ENCODE data around the gene TRMT11. TPM values are rescaled to one million over a fixed set of nuclear protein-coding genes. Genes with fewer than 3 reads are reported as not detected.

Gene TRMT11
- total RNA-seq, 1 donor from 2014 or later = 105 TPM

- no peak overlapping the region for H3K27ac ChIP-seq
- H3K27me3 ChIP-seq = no peaks in the 10 kb centered on the region
- H2AFZ ChIP-seq (replicated peaks) = no peak overlapping the region
- H3K4me2 ChIP-seq = peak overlapping the region; percentile 14
- peaks cover 28% of the 10 kb centered on the region for H3K79me2 ChIP-seq (ENCODE audit: low read depth)
- H3K9me3 Mint-ChIP-seq = no peaks in the 10 kb centered on the region
- peaks cover 2% of the 10 kb centered on the region for H3K27me3 Mint-ChIP-seq (ENCODE audit: insufficient read depth, low read depth)
- peaks cover 39% of the 10 kb centered on the region for H3K36me3 Mint-ChIP-seq
- no peak for TF ChIP-seq EZH2 (IDR thresholded peaks at IDR 0.05)
- TF ChIP-seq CTCF (IDR thresholded peaks at IDR 0.05) = no peak
- TF ChIP-seq EZH2phosphoT487 (IDR thresholded peaks at IDR 0.05) = no peak
- H4K20me1 ChIP-seq (ENCODE audit: low read depth) = peaks cover 5% of the 10 kb centered on the region
- H3K4me3 ChIP-seq = no peak overlapping the region
- peaks cover 7% of the 10 kb centered on the region for H3K36me3 ChIP-seq
- H3K9ac ChIP-seq = no peak overlapping the region
- H3K27ac Mint-ChIP-seq = no peak overlapping the region
- H3K4me1 Mint-ChIP-seq = peaks cover 9% of the 10 kb centered on the region
- H3K4me3 Mint-ChIP-seq = no peak overlapping the region
- peak; percentile 64 for DNase-seq (ENCODE audit: low spot score)
- peaks cover 7% of the 10 kb centered on the region for H3F3A ChIP-seq (ENCODE audit: low read depth)
- no peaks in the 10 kb centered on the region for H3K9me3 ChIP-seq (ENCODE audit: low read depth)
- peaks cover 26% of the 10 kb centered on the region for H3K4me1 ChIP-seq
Observed at GRCh38 chr6:126035764-126036163, 49.4 kb downstream of the TRMT11 start.

- no peak overlapping the region for H3K4me3 ChIP-seq
- Mint-ChIP-seq H3K27ac (no peak overlapping the region), H3K4me1 (peaks cover 18% of the 10 kb centered on the region), H3K36me3 (peaks cover 46% of the 10 kb centered on the region), H3K9me3 (peaks cover 6% of the 10 kb centered on the region), H3K4me3 (no peak overlapping the region), H3K27me3 (ENCODE audit: insufficient read depth, low read depth) (peaks cover 2% of the 10 kb centered on the region)
- H3K4me1 ChIP-seq = peaks cover 26% of the 10 kb centered on the region
- H3K36me3 ChIP-seq = peaks cover 21% of the 10 kb centered on the region
- peaks cover 5% of the 10 kb centered on the region for H4K20me1 ChIP-seq (ENCODE audit: low read depth)
- TF ChIP-seq CTCF (IDR thresholded peaks at IDR 0.05) (no peak), EZH2 (IDR thresholded peaks at IDR 0.05) (no peak), EZH2phosphoT487 (IDR thresholded peaks at IDR 0.05) (no peak)
- H2AFZ ChIP-seq (replicated peaks) = no peak overlapping the region
- no peaks in the 10 kb centered on the region for H3K27me3 ChIP-seq
- peak overlapping the region; percentile 17 for H3K27ac ChIP-seq
- H3K9me3 ChIP-seq (ENCODE audit: low read depth) = no peaks in the 10 kb centered on the region
- peaks cover 7% of the 10 kb centered on the region for H3F3A ChIP-seq (ENCODE audit: low read depth)
- H3K79me2 ChIP-seq (ENCODE audit: low read depth) = peaks cover 28% of the 10 kb centered on the region
- DNase-seq (ENCODE audit: low spot score) = no peak
- H3K4me2 ChIP-seq = no peak overlapping the region
- no peak overlapping the region for H3K9ac ChIP-seq
Observed at GRCh38 chr6:126038234-126038633, 51.9 kb downstream of the TRMT11 start.

- H3K36me3 ChIP-seq = peaks cover 21% of the 10 kb centered on the region
- H3K79me2 ChIP-seq (ENCODE audit: low read depth) = peaks cover 28% of the 10 kb centered on the region
- H3K36me3 Mint-ChIP-seq = peaks cover 48% of the 10 kb centered on the region
Observed at GRCh38 chr6:126039284-126039683, 52.9 kb downstream of the TRMT11 start.

More at GRCh38 chr6:126039284-126039683, 52.9 kb downstream of the TRMT11 start:
- no peaks in the 10 kb centered on the region for H3K9me3 ChIP-seq (ENCODE audit: low read depth)
- no peak overlapping the region for H3K4me2 ChIP-seq
- H3K4me1 ChIP-seq = peaks cover 20% of the 10 kb centered on the region
- Mint-ChIP-seq H3K27ac (no peak overlapping the region), H3K4me3 (no peak overlapping the region), H3K4me1 (peaks cover 13% of the 10 kb centered on the region), H3K27me3 (ENCODE audit: insufficient read depth, low read depth) (peaks cover 2% of the 10 kb centered on the region), H3K9me3 (peaks cover 8% of the 10 kb centered on the region)
- H3K9ac ChIP-seq = no peak overlapping the region
- no peak overlapping the region for H2AFZ ChIP-seq (replicated peaks)
- H3F3A ChIP-seq (ENCODE audit: low read depth) = peaks cover 7% of the 10 kb centered on the region
- peaks cover 5% of the 10 kb centered on the region for H4K20me1 ChIP-seq (ENCODE audit: low read depth)
- H3K27ac ChIP-seq = no peak overlapping the region
- no peak overlapping the region for H3K4me3 ChIP-seq
- TF ChIP-seq CTCF (IDR thresholded peaks at IDR 0.05) = no peak
- TF ChIP-seq EZH2phosphoT487 (IDR thresholded peaks at IDR 0.05) = no peak
- no peaks in the 10 kb centered on the region for H3K27me3 ChIP-seq
- DNase-seq (ENCODE audit: low spot score) = no peak
